ENCODE measurements around the gene ARCN1. TPM values are rescaled to one million over a fixed set of nuclear protein-coding genes. Genes with fewer than 3 reads are reported as not detected.

ARCN1 gene
- total and polyA plus RNA-seq, 9 of the 15 experiments (the other 6 are each of a cell fraction or from before 2014, with no cell fraction given) = 30.0 to 224 (median 76.4) TPM

- no peak for TF ChIP-seq FOXO4 (CRISPR knock-in tag; IDR thresholded peaks at IDR 0.05)
- peak; percentile 75 for TF ChIP-seq PRDM10 (IDR thresholded peaks at IDR 0.05; ENCODE audit: partially characterized antibody)
- no peak for TF ChIP-seq NR4A1 (CRISPR knock-in tag; IDR thresholded peaks at IDR 0.05)
- TF ChIP-seq NR4A1 (tag; IDR thresholded peaks at IDR 0.05) = no peak
- TF ChIP-seq ILF3 (IDR thresholded peaks at IDR 0.05; ENCODE audit: borderline replicate concordance) = no peak
- no peak for TF ChIP-seq KAT8 (IDR thresholded peaks at IDR 0.05; ENCODE audit: low read depth)
- TF ChIP-seq L3MBTL2 (IDR thresholded peaks at IDR 0.05) = no peak
- no peak for TF ChIP-seq E4F1 (CRISPR knock-in tag; IDR thresholded peaks at IDR 0.05; ENCODE audit: borderline replicate concordance)
- TF ChIP-seq DACH1 (IDR thresholded peaks at IDR 0.05; ENCODE audit: partially characterized antibody) = peak; percentile 78
- TF ChIP-seq MTA1 (IDR thresholded peaks at IDR 0.05; ENCODE audit: borderline replicate concordance) = no peak
- no peak for TF ChIP-seq ARID3A (IDR thresholded peaks at IDR 0.05; ENCODE audit: borderline replicate concordance, low read depth, low read length)
- TF ChIP-seq CEBPG (CRISPR knock-in tag; IDR thresholded peaks at IDR 0.05) = peak; percentile 84
- TF ChIP-seq CEBPG (tag; conservative IDR thresholded peaks at IDR 0.05 in 1 of 2, IDR thresholded peaks at IDR 0.05 in 1 of 2) = peak; percentile 85 to 87
- no peak for TF ChIP-seq ZSCAN29 (IDR thresholded peaks at IDR 0.05)
- TF ChIP-seq USF1 (CRISPR knock-in tag; IDR thresholded peaks at IDR 0.05) = 0 out of 2 replicates have a peak, but pooled peaks have one; percentile 24
- no peak for TF ChIP-seq ETS1 (conservative IDR thresholded peaks at IDR 0.05; ENCODE audit: control insufficient read depth, low read depth, low read length)
Measured at GRCh38 chr11:118605116-118605867, 33.1 kb downstream of the ARCN1 start (continued).

All from K562 (cell line).